Astrocyte (in vitro differentiated cells and primary cell): ENCODE measurements around the gene NUBPL. TPM values are rescaled to one million over a fixed set of nuclear protein-coding genes. Genes with fewer than 3 reads are reported as not detected.

ENCODE experiments used
- DNase-seq: peaks from one replicate; pipeline ENCODE4 v3.0.0-alpha.2; 2010; ENCODE audit warnings: low read depth
- FAIRE-seq: peaks from 2 replicates; lab custom pipeline; 2011; peaks lifted over from hg19 to GRCh38; lab: Jason Lieb, UNC
- H2AFZ ChIP-seq: 2 replicates; pipeline ENCODE4 v1.6.0; 2012; ENCODE audit warnings: low read depth, low read length, inconsistent platforms
- H3K27ac ChIP-seq: 2 replicates; pipeline ENCODE4 v1.5.1; 2011; ENCODE audit warnings: low read depth, low read length, inconsistent platforms
- H3K27me3 ChIP-seq: 2 replicates; pipeline ENCODE4 v1.6.0; 2011; ENCODE audit warnings: low read length, inconsistent platforms; ENCODE audit not compliant: insufficient read depth
- H3K36me3 ChIP-seq: 2 replicates; pipeline ENCODE4 v1.5.1; 2011; ENCODE audit warnings: low read length, inconsistent platforms; ENCODE audit not compliant: insufficient read depth
- H3K4me1 ChIP-seq: 2 replicates; pipeline ENCODE4 v1.5.1; 2011; ENCODE audit warnings: low read length, inconsistent platforms; ENCODE audit not compliant: insufficient read depth
- H3K4me2 ChIP-seq: 2 replicates; pipeline ENCODE4 v1.6.0; 2012; ENCODE audit warnings: low read length, inconsistent platforms
- H3K4me3 ChIP-seq: 2 replicates; pipeline ENCODE4 v1.5.1; 2011; ENCODE audit warnings: low read depth, mild to moderate bottlenecking, low read length, inconsistent platforms; ENCODE audit not compliant: insufficient read depth
- H3K79me2 ChIP-seq: 2 replicates; pipeline ENCODE4 v1.6.0; 2012; ENCODE audit warnings: mild to moderate bottlenecking, low read length, inconsistent platforms; ENCODE audit not compliant: insufficient read depth
- H3K9ac ChIP-seq: 2 replicates; pipeline ENCODE4 v1.6.0; 2012; ENCODE audit warnings: mild to moderate bottlenecking, low read length, inconsistent platforms
- H3K9me3 ChIP-seq: 2 replicates; pipeline ENCODE4 v1.5.1; 2012; ENCODE audit warnings: low read depth, mild to moderate bottlenecking, low read length, inconsistent platforms; ENCODE audit not compliant: insufficient read depth
- H4K20me1 ChIP-seq: 2 replicates; pipeline ENCODE4 v1.6.0; 2012; ENCODE audit warnings: low read length, inconsistent platforms; ENCODE audit not compliant: insufficient read depth
- H3K27ac Mint-ChIP-seq: one replicate; pipeline ENCODE4 v1.8.0; 2021; ENCODE audit warnings: mild to moderate bottlenecking, mixed read lengths; ENCODE audit not compliant: unreplicated experiment
- H3K27me3 Mint-ChIP-seq: one replicate; pipeline ENCODE4 v1.8.0; 2021; ENCODE audit warnings: low read depth, mixed read lengths; ENCODE audit not compliant: unreplicated experiment
- H3K36me3 Mint-ChIP-seq: one replicate; pipeline ENCODE4 v1.8.0; 2021; ENCODE audit warnings: low read depth, mixed read lengths; ENCODE audit not compliant: unreplicated experiment
- H3K4me1 Mint-ChIP-seq: one replicate; pipeline ENCODE4 v1.8.0; 2021; ENCODE audit warnings: low read depth, mixed read lengths; ENCODE audit not compliant: unreplicated experiment
- H3K4me3 Mint-ChIP-seq: one replicate; pipeline ENCODE4 v1.8.0; 2021; ENCODE audit warnings: mild to moderate bottlenecking, moderate library complexity, mixed read lengths; ENCODE audit not compliant: unreplicated experiment
- H3K9me3 Mint-ChIP-seq: one replicate; pipeline ENCODE4 v1.8.0; 2021; ENCODE audit warnings: mild to moderate bottlenecking, mixed read lengths; ENCODE audit not compliant: unreplicated experiment
- CTCF ChIP-seq: IDR thresholded peaks from 2 replicates; pipeline ENCODE4 v1.5.1; 2011; ENCODE audit warnings: low read depth, mild to moderate bottlenecking, inconsistent platforms, low read length, moderate library complexity; ENCODE audit not compliant: insufficient read depth
- EZH2 ChIP-seq: IDR thresholded peaks from 2 replicates; pipeline ENCODE4 v1.6.1; 2012; ENCODE audit warnings: mild to moderate bottlenecking, low read length, inconsistent platforms; ENCODE audit not compliant: insufficient read depth
- total RNA-seq: library from RNA; stranded (reverse); gene quantifications from 2 replicates; pipeline ENCODE4 v1.2.1, GENCODE V29; 2021

The NUBPL gene
- total RNA-seq, 1 donor from 2014 or later: 9.0 TPM

- FAIRE-seq (no peak), DNase-seq (no peak)
- no peaks in the 10 kb centered on the region for H3K9me3 Mint-ChIP-seq
- Histone ChIP-seq H2AFZ (no peak overlapping the region), H3K4me2 (no peak overlapping the region), H3K27me3 (no peaks in the 10 kb centered on the region), H3K27ac (no peak overlapping the region), H3K79me2 (no peaks in the 10 kb centered on the region), H3K36me3 (no peaks in the 10 kb centered on the region), H3K4me1 (no peaks in the 10 kb centered on the region), H3K9me3 (no peaks in the 10 kb centered on the region), H3K4me3 (no peak overlapping the region), H3K9ac (no peak overlapping the region), H4K20me1 (no peaks in the 10 kb centered on the region)
- H3K36me3 Mint-ChIP-seq: no peaks in the 10 kb centered on the region
- no peak overlapping the region for H3K27ac Mint-ChIP-seq
- peaks cover 9% of the 10 kb centered on the region for H3K27me3 Mint-ChIP-seq
- H3K4me1 Mint-ChIP-seq: no peaks in the 10 kb centered on the region
- H3K4me3 Mint-ChIP-seq: no peak overlapping the region
- TF ChIP-seq EZH2 (no peak), CTCF (no peak)
Measured at GRCh38 chr14:31549817-31550216, 11.4 kb upstream of the NUBPL start.

DNA sequence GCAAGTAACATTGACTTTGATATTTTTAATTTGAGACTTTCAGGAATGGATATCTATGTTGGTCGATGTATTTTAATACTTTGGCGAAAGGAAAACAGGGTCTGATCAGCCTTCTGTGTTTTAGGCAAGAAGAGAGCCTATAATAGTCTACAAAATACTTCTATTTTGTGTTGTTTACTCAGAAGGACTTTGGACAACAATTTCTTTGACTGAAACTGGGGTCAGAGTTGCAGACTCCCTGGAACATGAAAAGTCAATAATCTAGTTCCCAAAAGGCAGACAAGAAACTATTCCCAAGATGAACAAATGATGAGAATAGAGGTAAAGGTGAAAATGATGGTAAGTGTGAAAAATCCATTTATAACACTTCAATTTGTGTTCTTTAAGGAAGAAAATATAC lies 10.6 kb upstream of the NUBPL start:
- H3K4me1 ChIP-seq: no peaks in the 10 kb centered on the region
- H4K20me1 ChIP-seq: no peaks in the 10 kb centered on the region
- TF ChIP-seq CTCF (no peak), EZH2 (no peak)
- no peaks in the 10 kb centered on the region for H3K36me3 Mint-ChIP-seq
- no peaks in the 10 kb centered on the region for H3K9me3 Mint-ChIP-seq
- H3K27me3 ChIP-seq: peaks cover 7% of the 10 kb centered on the region
- no peaks in the 10 kb centered on the region for H3K79me2 ChIP-seq
- no peaks in the 10 kb centered on the region for H3K36me3 ChIP-seq
- no peak overlapping the region for H3K4me3 Mint-ChIP-seq
- H3K9me3 ChIP-seq: no peaks in the 10 kb centered on the region
- H3K27ac Mint-ChIP-seq: no peak overlapping the region
- no peak overlapping the region for H3K4me3 ChIP-seq
- no peak overlapping the region for H2AFZ ChIP-seq
- peaks cover 13% of the 10 kb centered on the region for H3K27me3 Mint-ChIP-seq
- no peaks in the 10 kb centered on the region for H3K4me1 Mint-ChIP-seq
- DNase-seq: no peak
- FAIRE-seq: no peak
- H3K9ac ChIP-seq: no peak overlapping the region
- no peak overlapping the region for H3K4me2 ChIP-seq
- H3K27ac ChIP-seq: no peak overlapping the region

DNA sequence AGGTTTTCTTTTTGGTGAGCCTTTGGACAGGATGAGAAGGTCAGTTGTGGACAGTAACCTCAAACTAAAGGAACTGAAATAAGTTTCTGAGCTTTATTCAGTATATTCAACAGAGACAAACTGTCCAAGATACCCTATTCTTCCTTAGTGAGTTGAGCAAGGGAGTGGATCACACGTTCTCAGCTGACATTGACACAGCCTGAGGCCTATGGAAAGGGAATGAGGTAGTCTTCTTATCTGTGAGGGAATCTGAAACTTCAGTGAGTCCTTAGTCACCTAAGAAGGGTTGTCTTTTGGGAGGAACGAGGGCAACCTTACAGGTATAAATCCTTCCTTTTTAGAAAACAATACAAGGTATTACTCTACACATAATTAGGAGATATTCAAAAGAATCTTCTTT lies 5.0 kb upstream of the NUBPL start:
- Mint-ChIP-seq H3K27ac (no peak overlapping the region), H3K4me1 (no peaks in the 10 kb centered on the region), H3K27me3 (peaks cover 6% of the 10 kb centered on the region), H3K9me3 (no peaks in the 10 kb centered on the region), H3K4me3 (no peak overlapping the region), H3K36me3 (no peaks in the 10 kb centered on the region)
- Histone ChIP-seq H3K4me2 (no peak overlapping the region), H3K27me3 (peaks cover 14% of the 10 kb centered on the region), H3K9ac (no peak overlapping the region), H4K20me1 (no peaks in the 10 kb centered on the region), H3K9me3 (no peaks in the 10 kb centered on the region), H3K4me3 (no peak overlapping the region), H3K36me3 (no peaks in the 10 kb centered on the region), H2AFZ (no peak overlapping the region), H3K27ac (no peak overlapping the region), H3K4me1 (no peaks in the 10 kb centered on the region), H3K79me2 (no peaks in the 10 kb centered on the region)
- DNase-seq (no peak), FAIRE-seq (no peak)
- TF ChIP-seq CTCF (no peak), EZH2 (no peak)
